HEK293T (cell line): ENCODE measurements around the gene GLG1.
"Not testable (repeated sequence)": the region's sequence is repeated elsewhere in the genome, so short reads cannot be mapped to it uniquely, and the experiment has no call there.

ENCODE experiments used
- HDGF ChIP-seq: fragments of 450-650 bp; IDR thresholded peaks from 2 replicates; pipeline ENCODE4 v1.6.1; 2017; ENCODE audit warnings: antibody characterized with exemption, borderline replicate concordance
- SUZ12 ChIP-seq: fragments of 450-650 bp; IDR thresholded peaks from 2 replicates; pipeline ENCODE4 v1.6.1; 2016; ENCODE audit warnings: mild to moderate bottlenecking
- TARDBP ChIP-seq: fragments of 450-650 bp; IDR thresholded peaks from 2 replicates; pipeline ENCODE4 v1.6.1; 2016

DNA sequence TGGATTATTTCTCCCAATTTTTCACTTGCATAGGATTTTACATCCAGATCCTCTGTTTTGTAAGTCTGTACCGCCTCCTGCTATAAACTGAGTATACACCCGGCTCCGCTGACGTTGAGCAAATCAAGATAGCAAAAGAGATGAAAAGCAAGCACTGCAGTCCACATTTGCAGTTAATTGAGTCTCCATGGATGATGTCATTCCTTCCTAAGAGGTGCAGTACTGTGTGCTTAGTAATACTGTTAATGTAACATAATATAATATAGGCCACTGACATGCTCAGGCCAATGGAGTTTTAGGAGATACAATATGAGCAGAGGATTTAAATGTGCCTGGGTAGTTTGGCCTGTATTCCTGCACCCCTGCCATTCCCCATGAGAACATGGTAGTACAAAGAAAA is 72.3 kb downstream of the GLG1 start:
- TF ChIP-seq SUZ12, TARDBP, HDGF: not testable (repeated sequence)
